Kidney (tissue), 14 donors: ENCODE data around the gene RALY. TPM values are rescaled to one million over a fixed set of nuclear protein-coding genes. Genes with fewer than 3 reads are reported as not detected.

Experiments
- DNase-seq, 5 donors: peaks; one replicate each; pipeline ENCODE4 v3.0.0-alpha.2; 2013 to 2020
- FAIRE-seq: peaks from 2 replicates; lab custom pipeline; 2012; peaks lifted over from hg19 to GRCh38; lab: Jason Lieb, UNC
- H3K27ac ChIP-seq, 2 donors: one replicate each; pipeline ENCODE4 v1.7.0; 2013; ENCODE audit warnings: low read depth in 2 of 2, low read length in 2 of 2, inconsistent platforms in 1 of 2
- H3K27me3 ChIP-seq: one replicate; pipeline ENCODE4 v1.7.1; 2013; ENCODE audit warnings: low read length, inconsistent platforms; ENCODE audit not compliant: control insufficient read depth, insufficient read depth
- H3K36me3 ChIP-seq, 3 donors: one replicate each; pipeline versions ENCODE4 v1.7.0 to v1.7.1; 2013; ENCODE audit warnings: low read length in 3 of 3, control low read depth in 1 of 3, inconsistent platforms in 1 of 3; ENCODE audit not compliant: insufficient read depth in 3 of 3, control insufficient read depth in 2 of 3
- H3K4me1 ChIP-seq, 3 donors: one replicate each; pipeline versions ENCODE4 v1.7.0 to v1.7.1; 2013; ENCODE audit warnings: low read length in 3 of 3, inconsistent platforms in 1 of 3, low read depth in 1 of 3; ENCODE audit not compliant: control insufficient read depth in 2 of 3, insufficient read depth in 2 of 3
- H3K4me3 ChIP-seq, 3 donors: one replicate each; pipeline versions ENCODE4 v1.7.0 to v1.8.1; 2013; ENCODE audit warnings: low read length in 3 of 3, control low read depth in 1 of 3, inconsistent platforms in 1 of 3
- H3K9ac ChIP-seq, 3 donors: one replicate each; pipeline versions ENCODE4 v1.7.0 to v1.7.1; 2013; ENCODE audit warnings: low read length in 3 of 3, control low read depth in 1 of 3, inconsistent platforms in 1 of 3
- H3K9me3 ChIP-seq, 3 donors: one replicate each; pipeline versions ENCODE4 v1.7.0 to v1.7.1; 2013; ENCODE audit warnings: low read length in 3 of 3, control low read depth in 1 of 3, inconsistent platforms in 1 of 3; ENCODE audit not compliant: control insufficient read depth in 2 of 3, insufficient read depth in 1 of 3
- intact Hi-C: fragments of 100-400 bp; cut with DNase I; formaldehyde crosslinking; loops from one replicate; pipeline ENCODE4 v1.11.1; 2022
- polyA plus RNA-seq: library from polyadenylated mRNA; stranded (reverse); fragments of 350-450 nt; fragmentation: Illumina TruSeq; extraction: RNeasy Lipid Tissue Mini Kit (QIAGEN cat#74804); gene quantifications from one replicate; pipeline ENCODE4 v1.2.3, GENCODE V29; 2014; ENCODE audit warnings: low read depth, low replicate concordance; ENCODE audit not compliant: insufficient read depth
- total RNA-seq: library from RNA; stranded (reverse); fragmentation: NEBNext Ultra II Directional; extraction: Animal tissue kit (Norgen Biotek cat#: 25700); gene quantifications from one replicate; pipeline ENCODE4 v1.2.1, GENCODE V29; 2021
- TF ChIP-seq, protein P1 (sequence below): IDR thresholded peaks from 3 replicates; pipeline ENCODE4 v1.5.1; 2012; ENCODE audit warnings: mild to moderate bottlenecking, moderate library complexity, borderline replicate concordance; ENCODE audit not compliant: insufficient read depth; ENCODE audit errors: extremely low read depth
- donor health status: control.
- donor health status: control.
- donor health status: control.
- donor health status: control.
- donor health status: control.
- donor health status: DM: yes; HTN: yes; CAD: no.
- donor health status: Normal renal cell carcinoma (clear cell type).

Gene RALY
- total and polyA plus RNA-seq, 2 donors from 2014 or later, result 119 to 138 TPM

DNA sequence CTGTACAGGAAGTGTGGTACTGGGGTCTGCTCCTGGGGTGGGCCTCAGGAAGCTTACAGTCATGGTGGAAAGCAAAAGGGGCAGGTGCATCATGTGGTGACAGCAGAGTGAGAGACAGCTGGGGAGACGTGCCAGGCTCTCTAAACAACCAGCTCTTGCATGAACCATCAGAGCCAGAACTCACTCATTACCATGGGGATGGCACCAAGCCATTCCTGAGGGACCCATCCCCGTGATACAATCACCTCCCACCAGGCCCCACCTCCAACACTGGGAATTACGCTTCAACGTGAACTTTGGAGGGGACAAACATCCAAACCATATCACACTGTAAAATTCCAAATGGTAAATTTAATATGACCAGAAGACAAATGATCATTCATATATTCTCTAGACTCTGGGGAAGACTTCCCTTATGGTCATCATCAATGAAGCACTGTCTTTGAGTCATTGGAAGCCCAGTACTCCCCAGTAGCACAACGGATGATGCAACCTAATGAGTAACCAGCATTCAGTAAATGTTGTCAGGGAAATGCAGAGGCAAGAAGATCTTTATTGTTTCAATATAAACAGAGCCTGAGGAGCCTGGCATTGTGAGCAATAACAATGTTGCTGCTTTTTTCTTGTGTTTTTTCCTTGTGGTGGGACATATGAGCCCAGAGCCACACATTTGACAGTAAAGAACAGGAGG, 48.2 kb upstream of the RALY start:
- H3K36me3 ChIP-seq, result no peaks in the 10 kb centered on the region
- H3K27ac ChIP-seq, result no peak overlapping the region
- DNase-seq (no peak), FAIRE-seq (no peak)
- H3K9ac ChIP-seq, result no peak overlapping the region
- no peak overlapping the region for H3K4me3 ChIP-seq
- intact Hi-C loops, result no loop called here
- H3K27me3 ChIP-seq, result no peaks in the 10 kb centered on the region
- H3K4me1 ChIP-seq, result no peaks in the 10 kb centered on the region
- TF ChIP-seq, protein P1, sequence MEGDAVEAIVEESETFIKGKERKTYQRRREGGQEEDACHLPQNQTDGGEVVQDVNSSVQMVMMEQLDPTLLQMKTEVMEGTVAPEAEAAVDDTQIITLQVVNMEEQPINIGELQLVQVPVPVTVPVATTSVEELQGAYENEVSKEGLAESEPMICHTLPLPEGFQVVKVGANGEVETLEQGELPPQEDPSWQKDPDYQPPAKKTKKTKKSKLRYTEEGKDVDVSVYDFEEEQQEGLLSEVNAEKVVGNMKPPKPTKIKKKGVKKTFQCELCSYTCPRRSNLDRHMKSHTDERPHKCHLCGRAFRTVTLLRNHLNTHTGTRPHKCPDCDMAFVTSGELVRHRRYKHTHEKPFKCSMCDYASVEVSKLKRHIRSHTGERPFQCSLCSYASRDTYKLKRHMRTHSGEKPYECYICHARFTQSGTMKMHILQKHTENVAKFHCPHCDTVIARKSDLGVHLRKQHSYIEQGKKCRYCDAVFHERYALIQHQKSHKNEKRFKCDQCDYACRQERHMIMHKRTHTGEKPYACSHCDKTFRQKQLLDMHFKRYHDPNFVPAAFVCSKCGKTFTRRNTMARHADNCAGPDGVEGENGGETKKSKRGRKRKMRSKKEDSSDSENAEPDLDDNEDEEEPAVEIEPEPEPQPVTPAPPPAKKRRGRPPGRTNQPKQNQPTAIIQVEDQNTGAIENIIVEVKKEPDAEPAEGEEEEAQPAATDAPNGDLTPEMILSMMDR, result no peak
- peaks cover 0 to 13% (median 5%) of the 10 kb centered on the region in 3 donors for H3K9me3 ChIP-seq

DNA sequence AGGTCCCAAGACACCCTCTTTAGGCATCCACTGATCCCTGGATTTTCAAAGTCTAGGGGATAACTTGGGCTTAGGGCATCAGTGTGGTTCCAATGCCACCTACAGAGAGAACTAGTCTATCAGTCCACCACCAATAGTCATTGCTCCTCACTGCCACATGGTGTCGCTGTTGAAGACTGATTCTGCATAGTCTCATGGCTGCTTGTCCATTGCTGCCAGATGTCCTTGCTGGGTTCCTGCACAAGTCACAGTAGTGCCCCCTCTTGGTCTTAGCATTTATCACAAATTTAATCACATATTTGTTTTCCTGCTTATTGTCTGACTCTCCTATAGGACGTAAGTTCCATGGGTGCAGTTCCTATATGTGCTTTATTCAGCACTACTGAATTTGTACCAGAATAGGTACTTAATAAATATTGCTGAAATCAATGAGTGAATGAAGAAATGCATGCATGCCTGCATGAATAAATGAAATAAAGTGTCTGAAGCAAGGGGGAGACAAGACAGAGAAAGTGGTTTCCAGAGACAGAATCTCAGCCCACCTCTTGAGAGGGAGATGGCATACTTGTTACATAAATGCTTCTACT, 45.9 kb upstream of the RALY start:
- Histone ChIP-seq H3K27ac (no peak overlapping the region), H3K36me3 (no peaks in the 10 kb centered on the region), H3K9ac (no peak overlapping the region), H3K27me3 (no peaks in the 10 kb centered on the region), H3K4me1 (no peaks in the 10 kb centered on the region), H3K9me3 (peaks cover 0 to 13% (median 5%) of the 10 kb centered on the region in 3 donors), H3K4me3 (no peak overlapping the region)
- peak in 2 of 5 donors; percentile 12 to 24 for DNase-seq
- TF ChIP-seq, protein P1, result peak; percentile 32
- FAIRE-seq, result no peak
- intact Hi-C loops, result no loop called here

DNA sequence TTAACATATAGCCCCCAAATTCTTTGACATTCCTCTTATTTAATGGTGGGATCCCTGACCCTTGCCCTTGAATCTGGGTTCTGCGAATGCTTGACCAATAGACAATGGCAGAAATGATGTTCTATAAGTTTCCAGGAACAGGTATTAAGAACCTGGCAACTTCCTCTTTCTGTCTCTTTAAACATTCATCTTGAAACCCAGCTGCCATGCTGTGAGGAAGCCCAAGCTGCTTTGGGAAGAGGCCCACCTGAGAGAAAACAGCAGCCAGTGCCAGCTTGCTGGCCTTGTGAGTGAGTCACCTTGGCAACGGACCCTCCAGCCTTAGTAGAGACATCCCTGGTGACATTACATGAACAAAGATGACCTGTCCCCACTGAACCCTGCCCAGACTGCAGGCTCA, 45.2 kb upstream of the RALY start:
- no peaks in the 10 kb centered on the region for H3K36me3 ChIP-seq
- H3K4me1 ChIP-seq, result no peaks in the 10 kb centered on the region
- intact Hi-C loops, result no loop called here
- H3K4me3 ChIP-seq, result no peak overlapping the region
- FAIRE-seq, result no peak
- H3K9me3 ChIP-seq, result peaks cover 0 to 13% (median 5%) of the 10 kb centered on the region in 3 donors
- no peak overlapping the region for H3K27ac ChIP-seq
- DNase-seq, result no peak
- no peak overlapping the region for H3K9ac ChIP-seq
- TF ChIP-seq, protein P1, result no peak
- no peaks in the 10 kb centered on the region for H3K27me3 ChIP-seq
